ENCODE results near the gene USPL1.

Gene USPL1

GRCh38 chr13:30617315-30618185, at the start of gene USPL1:
TSS of gene USPL1 (plus strand) at chr13:30617920. CDS start at chr13:30621141, 3,221 bp downstream.
- peak; percentile 99 for DNase-seq

GRCh38 chr13:30569901-30570576, 47.7 kb upstream of the USPL1 start:
- DNase-seq: no peak

- DNase-seq: no peak
These were observed 47.0 kb upstream of the USPL1 start for GRCh38 chr13:30570691-30571090.

- peak; percentile 19 for DNase-seq
These were observed 44.9 kb upstream of the USPL1 start for GRCh38 chr13:30572859-30573275.

GRCh38 chr13:30576528-30576927, 41.2 kb upstream of the USPL1 start:
- DNase-seq: peak; percentile 44

- peak; percentile 50 for DNase-seq
These were observed 40.3 kb upstream of the USPL1 start for GRCh38 chr13:30577401-30577852.

- DNase-seq: no peak
These were observed 36.7 kb upstream of the USPL1 start for GRCh38 chr13:30580852-30581502.

GRCh38 chr13:30581582-30581981, 36.1 kb upstream of the USPL1 start:
- no peak for DNase-seq

- DNase-seq: no peak
These were observed 33.5 kb upstream of the USPL1 start for GRCh38 chr13:30584051-30584731.

- DNase-seq: no peak
These were observed 31.9 kb upstream of the USPL1 start for GRCh38 chr13:30585748-30586262.

GRCh38 chr13:30587231-30587630, 30.5 kb upstream of the USPL1 start:
- no peak for DNase-seq

GRCh38 chr13:30587739-30588138, 30.0 kb upstream of the USPL1 start:
- DNase-seq: no peak

- no peak for DNase-seq
These were observed 24.7 kb upstream of the USPL1 start for GRCh38 chr13:30593001-30593400.

GRCh38 chr13:30600496-30600895, 17.2 kb upstream of the USPL1 start:
- no peak for DNase-seq

- DNase-seq: no peak
These were observed 15.9 kb upstream of the USPL1 start for GRCh38 chr13:30601836-30602235.

- DNase-seq: no peak
These were observed 12.7 kb upstream of the USPL1 start for GRCh38 chr13:30605052-30605451.

- DNase-seq: peak; percentile 20
These were observed 10.5 kb upstream of the USPL1 start for GRCh38 chr13:30607186-30607585.

GRCh38 chr13:30607908-30608307, 9.8 kb upstream of the USPL1 start:
- peak; percentile 78 for DNase-seq

- no peak for DNase-seq
These were observed 9.4 kb upstream of the USPL1 start for GRCh38 chr13:30608364-30608763.

- no peak for DNase-seq
These were observed 7.4 kb upstream of the USPL1 start for GRCh38 chr13:30610311-30610710.

- no peak for DNase-seq
These were observed 2.2 kb upstream of the USPL1 start for GRCh38 chr13:30615481-30615865.

GRCh38 chr13:30615866-30616541, 1.7 kb upstream of the USPL1 start:
- no peak for DNase-seq

Data from CD4-positive, alpha-beta T cell treated with Interleukin-15 for 1 hour (primary cell).